Prostate gland (tissue), 2 donors: ENCODE results near the gene CRABP2.

Experiments
- POLR2A ChIP-seq: fragments of 450-650 bp; IDR thresholded peaks from one replicate; pipeline ENCODE4 v1.6.1; 2016; ENCODE audit warnings: antibody characterized with exemption, mild to moderate bottlenecking
- POLR2AphosphoS5 ChIP-seq: sonication (generic); formaldehyde crosslinking; IDR thresholded peaks from one replicate; pipeline ENCODE4 v1.6.1; 2017; ENCODE audit warnings: antibody characterized with exemption
- TF ChIP-seq, protein P1 (sequence below), 4 experiments: fragments of 200-600 bp in 2 of 4; fragments of 450-650 bp in 2 of 4; sonication (generic) in 2 of 4; IDR thresholded peaks; 1 replicate in 3 of 4; 2 replicates in 1 of 4; pipeline ENCODE4 v1.5.1; 2016 to 2019; ENCODE audit warnings: antibody characterized with exemption in 4 of 4, mild to moderate bottlenecking in 2 of 4, moderate library complexity in 2 of 4

DNA sequence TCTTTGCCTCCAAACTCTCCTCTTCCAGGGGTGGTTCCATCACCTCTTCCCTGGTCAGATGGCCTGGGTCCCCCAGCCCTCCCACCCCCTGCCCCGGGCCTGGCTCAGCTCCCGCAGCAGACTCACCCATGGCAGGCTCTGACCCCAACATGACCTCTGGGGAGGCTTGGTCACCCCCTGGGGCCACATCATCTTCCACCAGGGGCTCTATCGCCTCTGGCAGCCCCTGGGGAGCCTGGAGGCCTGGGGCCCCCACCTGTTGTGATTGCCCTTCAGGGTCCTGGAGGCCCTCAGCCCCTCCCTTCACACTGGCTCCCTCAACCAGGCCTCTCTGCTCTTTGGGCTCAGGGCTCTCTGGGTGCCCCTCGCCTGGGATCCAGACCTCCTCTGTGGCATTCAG, 34.6 kb downstream of the CRABP2 start:
- TF ChIP-seq, protein P1, sequence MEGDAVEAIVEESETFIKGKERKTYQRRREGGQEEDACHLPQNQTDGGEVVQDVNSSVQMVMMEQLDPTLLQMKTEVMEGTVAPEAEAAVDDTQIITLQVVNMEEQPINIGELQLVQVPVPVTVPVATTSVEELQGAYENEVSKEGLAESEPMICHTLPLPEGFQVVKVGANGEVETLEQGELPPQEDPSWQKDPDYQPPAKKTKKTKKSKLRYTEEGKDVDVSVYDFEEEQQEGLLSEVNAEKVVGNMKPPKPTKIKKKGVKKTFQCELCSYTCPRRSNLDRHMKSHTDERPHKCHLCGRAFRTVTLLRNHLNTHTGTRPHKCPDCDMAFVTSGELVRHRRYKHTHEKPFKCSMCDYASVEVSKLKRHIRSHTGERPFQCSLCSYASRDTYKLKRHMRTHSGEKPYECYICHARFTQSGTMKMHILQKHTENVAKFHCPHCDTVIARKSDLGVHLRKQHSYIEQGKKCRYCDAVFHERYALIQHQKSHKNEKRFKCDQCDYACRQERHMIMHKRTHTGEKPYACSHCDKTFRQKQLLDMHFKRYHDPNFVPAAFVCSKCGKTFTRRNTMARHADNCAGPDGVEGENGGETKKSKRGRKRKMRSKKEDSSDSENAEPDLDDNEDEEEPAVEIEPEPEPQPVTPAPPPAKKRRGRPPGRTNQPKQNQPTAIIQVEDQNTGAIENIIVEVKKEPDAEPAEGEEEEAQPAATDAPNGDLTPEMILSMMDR (IDR thresholded peaks at IDR 0.05), result no peak
- TF ChIP-seq POLR2AphosphoS5, result no peak
- no peak for TF ChIP-seq POLR2A
